Skeletal muscle cell (primary cell): ENCODE measurements around the gene TMEM33.

Experiments
- DNase-seq: peaks from one replicate; pipeline ENCODE4 v3.0.0-alpha.2; 2010; ENCODE audit warnings: low read depth
- H3K4me3 ChIP-seq: 2 replicates; pipeline ENCODE4 v1.5.1; 2011; ENCODE audit warnings: low read depth, mild to moderate bottlenecking, control low read depth, low read length, moderate library complexity

TMEM33 gene

DNA sequence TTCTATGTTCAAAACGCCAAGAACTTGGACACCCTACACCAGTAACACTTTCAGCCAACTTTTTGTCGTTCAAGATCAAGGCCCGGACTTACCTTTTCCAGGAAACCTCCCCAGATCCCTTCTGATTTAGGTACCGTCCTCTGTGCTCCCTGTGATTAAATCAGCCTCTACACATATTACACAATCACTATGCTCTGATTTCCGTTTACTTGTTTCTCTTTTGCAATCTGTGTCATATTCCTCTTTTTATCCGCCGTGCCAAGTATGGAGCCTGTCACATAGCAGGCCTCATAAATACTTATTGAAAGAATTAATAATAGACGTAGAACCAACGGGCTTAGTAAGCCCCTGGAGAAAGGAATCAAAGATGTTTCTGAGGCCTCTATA, 722 bp upstream of the TMEM33 start:
- DNase-seq, result no peak
- peak overlapping the region; percentile 99 for H3K4me3 ChIP-seq

DNA sequence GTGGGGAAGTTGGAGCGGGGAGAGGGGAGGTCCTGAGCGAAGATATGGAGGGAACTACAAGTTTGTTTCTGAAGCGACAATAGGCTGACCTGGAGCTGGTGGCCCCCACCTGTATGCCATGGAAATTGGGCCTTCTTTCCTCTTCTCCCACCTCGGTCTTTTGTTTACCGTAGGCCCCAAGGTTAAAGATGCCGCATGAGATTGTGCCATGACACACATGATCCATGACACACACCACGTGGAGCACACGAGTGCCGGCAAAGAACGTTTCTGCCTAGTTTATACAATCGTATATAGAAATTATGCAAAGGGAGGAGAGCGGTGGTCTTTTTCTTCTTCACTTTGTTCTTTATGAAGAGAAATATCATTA, 408 bp downstream of the TMEM33 start:
- DNase-seq, result no peak
- H3K4me3 ChIP-seq, result peak overlapping the region; percentile 99

DNA sequence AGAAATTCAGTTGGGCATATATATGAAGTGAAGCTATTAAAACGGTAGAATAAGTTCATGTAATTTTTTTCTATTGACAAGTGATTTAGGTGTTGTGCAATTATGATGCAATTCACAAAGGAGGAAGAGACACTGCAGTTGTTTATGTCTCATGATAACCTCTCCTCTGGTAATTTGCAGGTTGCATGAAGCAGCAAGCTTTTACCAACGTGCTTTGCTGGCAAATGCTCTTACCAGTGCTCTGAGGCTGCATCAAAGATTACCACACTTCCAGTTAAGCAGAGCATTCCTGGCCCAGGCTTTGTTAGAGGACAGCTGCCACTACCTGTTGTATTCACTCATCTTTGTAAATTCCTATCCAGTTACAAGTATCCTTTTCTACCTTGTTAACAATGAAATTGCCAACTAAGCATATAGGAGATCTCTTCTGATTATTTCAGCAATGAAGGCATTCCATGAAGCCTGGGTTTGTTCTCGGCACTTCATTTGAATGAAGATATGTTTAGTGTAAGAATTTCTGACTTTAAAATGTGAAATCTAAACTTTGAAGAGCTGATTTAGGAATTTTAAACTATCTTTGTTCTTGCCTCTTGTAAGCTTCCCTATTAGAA, 3.9 kb downstream of the TMEM33 start:
- no peak overlapping the region for H3K4me3 ChIP-seq
- no peak for DNase-seq

DNA sequence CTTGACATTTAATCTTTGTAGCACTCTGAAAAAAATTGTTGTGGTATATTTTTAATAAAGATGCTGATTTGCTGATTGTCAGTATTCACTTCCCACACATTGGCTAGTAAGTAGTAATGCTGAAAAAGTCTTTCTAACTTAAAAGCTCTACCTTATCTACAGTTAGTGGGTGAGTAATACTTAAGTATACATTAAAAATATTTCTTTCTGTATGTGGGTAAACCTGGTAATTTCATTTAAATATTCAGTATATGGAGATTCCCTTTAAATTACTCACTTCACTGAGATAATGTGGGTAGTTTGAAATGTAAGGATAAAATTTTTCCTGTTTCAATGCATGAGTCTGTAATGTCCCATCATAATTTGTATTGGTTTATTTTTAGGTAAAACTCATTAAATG, 5.6 kb downstream of the TMEM33 start:
- DNase-seq, result no peak

DNA sequence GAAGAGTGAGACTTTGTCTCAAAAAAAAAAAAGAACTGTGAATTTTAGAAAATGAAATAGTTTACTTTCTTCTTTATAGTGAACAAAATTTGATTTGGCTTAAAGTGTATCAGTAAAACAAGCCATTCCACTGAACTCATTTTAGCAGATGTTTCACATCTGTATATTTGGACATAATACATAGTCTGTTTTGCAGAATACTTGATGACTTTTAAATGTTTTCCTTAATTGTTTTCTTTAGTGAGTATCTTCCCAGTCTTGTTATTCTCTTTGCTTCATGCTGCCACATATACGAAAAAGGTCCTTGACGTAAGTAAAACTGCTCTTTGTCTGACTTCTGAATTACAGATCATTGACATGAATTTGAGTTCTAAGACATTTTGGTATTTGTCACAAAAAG, 8.3 kb downstream of the TMEM33 start:
- no peak for DNase-seq
- H3K4me3 ChIP-seq, result no peak overlapping the region

More for the DNA sequence above, 5.6 kb downstream of the TMEM33 start:
- no peak overlapping the region for H3K4me3 ChIP-seq

DNA sequence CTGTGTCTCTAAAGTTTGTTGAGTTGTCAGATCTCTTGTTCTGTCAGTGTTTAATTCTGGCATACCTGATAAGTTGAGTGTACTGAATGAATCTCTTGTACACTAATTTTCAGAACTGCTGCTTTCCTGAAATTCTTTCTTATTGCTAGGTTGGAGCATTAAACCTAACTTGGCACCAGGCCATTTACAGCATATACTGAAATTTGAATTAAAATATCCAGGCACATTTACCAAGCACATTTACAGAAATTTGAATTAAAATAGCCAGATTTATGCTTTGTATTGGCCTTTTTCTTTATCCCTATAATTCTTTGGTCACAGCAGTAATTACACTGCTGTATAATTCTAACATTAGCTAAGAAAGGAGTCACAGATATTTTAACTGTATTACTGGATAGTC, 8.9 kb downstream of the TMEM33 start:
- H3K4me3 ChIP-seq, result no peak overlapping the region
- no peak for DNase-seq

DNA sequence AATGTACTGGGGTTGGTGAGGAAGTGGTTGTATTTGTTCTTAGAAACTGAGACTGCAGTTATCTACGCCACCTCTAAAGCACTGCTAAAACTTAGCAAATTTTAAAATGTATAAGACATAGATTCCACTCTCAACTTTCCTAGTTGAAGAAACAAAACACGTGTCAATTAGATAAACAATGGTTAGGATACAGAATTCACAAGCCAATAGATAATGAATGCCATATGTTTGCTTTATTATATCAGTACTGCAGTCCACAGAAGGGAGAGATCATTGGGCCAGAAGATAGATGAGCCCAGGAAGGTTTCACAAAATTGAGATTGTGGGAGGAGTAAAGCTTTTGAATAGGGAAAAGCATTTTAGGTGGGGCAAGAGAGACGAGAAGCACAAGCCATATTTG, 14.3 kb downstream of the TMEM33 start:
- H3K4me3 ChIP-seq, result no peak overlapping the region
- DNase-seq, result no peak

DNA sequence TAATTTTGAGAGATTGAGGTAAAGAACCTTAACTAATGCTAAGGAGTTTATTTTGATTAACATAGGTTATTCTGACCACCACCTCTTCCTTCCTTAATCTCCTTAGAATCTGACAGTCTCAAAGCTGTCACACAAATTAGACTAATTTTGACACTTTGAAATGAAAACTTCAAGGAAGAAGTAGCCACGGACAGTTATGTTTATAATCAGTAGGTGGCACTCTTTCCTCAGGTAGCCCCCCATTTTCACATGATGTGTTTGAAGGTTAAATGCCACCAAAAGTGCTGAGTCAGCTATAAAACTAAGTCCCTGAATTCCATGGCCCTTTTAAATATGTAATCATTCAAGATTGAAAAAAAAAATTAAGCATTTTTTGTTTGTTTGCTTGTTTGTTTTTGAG, 22.4 kb downstream of the TMEM33 start:
- no peak for DNase-seq
- H3K4me3 ChIP-seq, result no peak overlapping the region

DNA sequence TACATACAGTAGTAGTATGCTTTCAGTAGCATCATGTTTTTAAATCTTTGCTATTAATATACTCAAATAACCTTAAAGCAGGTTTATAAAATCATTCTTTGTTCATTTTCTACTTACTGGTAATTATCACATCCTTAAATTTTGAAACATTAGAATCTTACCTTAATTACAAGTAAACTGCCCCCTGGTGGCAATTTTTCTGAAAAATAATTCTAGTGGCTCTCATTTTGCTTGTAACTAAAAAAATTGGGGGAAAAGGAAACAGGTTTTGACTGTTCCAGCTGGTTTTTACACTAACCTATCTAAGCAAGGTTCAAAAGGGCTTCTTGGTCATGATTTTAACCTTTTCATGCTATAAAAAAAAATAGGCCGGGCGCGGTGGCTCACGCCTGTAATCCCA, 27.9 kb downstream of the TMEM33 start:
- DNase-seq, result no peak
- H3K4me3 ChIP-seq, result no peak overlapping the region

DNA sequence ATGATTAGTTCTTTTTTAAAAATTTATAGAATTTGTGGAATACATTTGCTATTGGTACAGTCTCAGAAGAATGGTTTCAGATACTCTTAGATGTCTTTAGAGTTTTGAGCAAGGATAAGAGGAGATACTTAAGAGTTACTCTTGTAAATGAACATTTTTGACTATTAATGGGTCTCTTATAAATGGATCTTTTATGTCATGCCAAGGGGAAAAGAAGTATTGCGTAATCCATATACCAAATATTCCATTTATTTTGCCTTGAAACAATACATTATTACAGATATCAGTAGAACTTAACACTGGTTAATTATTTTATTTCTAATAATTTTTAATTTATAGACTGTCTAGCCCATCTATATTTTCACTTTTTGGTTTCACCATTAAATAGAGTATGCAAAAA, 29.2 kb downstream of the TMEM33 start:
- DNase-seq, result no peak

DNA sequence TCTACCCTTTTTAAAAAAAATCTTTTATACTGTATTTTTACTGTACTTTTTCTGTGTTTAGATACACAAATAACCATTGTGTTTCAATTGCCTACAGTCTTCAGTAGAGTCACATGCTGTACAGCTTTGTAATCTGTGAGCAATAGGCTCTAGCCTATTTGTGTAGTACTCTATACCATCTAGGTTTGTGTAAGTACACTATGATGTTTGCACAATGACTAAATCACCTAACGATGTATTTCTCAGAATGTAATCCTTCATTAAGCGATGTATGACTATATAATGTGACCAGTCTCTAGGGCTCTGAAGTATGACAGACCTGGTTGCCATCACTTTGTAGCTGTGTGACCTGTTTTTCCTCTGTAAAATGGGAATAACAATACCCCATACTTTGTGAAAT, 32.2 kb downstream of the TMEM33 start:
- H3K4me3 ChIP-seq, result no peak overlapping the region
- no peak for DNase-seq

More for the DNA sequence above, 29.2 kb downstream of the TMEM33 start:
- H3K4me3 ChIP-seq, result no peak overlapping the region

DNA sequence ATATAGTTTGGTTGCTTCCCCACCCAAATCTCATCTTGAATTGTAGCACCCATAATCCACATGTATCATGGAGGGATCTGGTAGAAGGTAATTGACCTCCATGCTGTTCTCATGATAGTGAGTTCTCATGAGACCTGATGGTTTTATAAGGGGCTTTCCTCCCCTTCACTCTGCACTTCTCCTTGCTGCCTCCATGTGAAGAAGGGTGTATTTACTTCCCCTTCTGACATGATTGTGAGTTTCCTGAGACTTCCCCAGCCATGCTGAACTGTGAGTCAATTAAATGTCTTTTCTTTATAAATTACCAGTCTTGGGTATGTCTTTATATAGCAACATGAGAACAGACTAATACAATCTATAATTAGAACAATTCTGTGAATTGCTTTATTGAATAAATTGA, 34.4 kb downstream of the TMEM33 start:
- no peak overlapping the region for H3K4me3 ChIP-seq
- no peak for DNase-seq

DNA sequence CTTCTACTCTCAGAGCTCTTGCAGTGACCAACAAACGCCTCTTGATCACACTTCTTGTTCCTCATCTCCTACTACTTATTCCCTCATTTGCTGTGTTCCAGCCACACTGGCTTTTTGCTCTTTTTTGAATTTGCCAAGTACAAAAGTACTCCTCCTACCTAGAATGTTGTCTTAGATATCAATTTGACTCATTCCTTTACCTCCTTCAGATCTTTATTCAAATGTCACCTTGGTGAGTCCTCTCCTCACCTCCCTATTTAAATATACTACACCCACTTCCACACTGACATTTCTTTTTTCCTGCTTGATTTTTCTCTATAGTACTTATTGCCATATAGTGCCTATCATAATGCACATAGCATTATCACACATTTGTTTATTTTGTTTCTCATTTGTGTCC, 40.1 kb downstream of the TMEM33 start:
- DNase-seq, result no peak

DNA sequence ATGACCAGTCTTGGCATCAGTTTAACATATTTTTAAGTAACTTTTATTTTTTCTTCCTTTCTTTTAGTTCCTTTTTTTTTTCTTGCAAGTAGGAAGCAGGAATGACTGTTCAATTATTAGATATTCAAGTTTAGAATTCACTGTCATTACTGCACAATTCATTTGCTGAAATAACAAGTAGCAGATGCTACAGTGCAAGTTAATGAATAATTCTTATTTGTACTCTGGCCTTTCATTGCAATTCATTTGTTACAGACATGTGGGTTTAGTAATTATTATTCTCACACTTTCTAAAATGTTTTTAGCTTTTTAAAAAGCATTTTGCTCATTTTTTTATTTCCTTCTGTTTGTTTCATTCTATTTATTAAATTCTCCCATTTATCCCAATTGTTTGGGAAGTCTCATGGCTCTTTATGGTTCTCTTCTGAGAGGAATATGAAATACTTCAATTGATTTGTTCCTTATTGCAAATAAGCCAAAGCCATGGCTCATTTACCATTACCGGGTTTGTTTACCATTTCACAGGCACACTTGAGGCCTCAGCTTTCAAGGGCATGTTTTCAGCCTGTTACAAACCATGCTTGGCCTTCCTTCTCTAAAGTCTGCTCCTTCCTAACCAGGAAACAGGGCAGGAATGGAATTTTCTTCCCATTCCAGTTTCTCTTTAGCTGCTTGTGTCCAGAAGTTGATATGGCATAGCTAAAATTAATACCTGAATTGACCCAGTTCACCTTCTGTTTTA, 41.7 kb downstream of the TMEM33 start:
- no peak for DNase-seq
- H3K4me3 ChIP-seq, result no peak overlapping the region

More for the DNA sequence above, 40.1 kb downstream of the TMEM33 start:
- no peak overlapping the region for H3K4me3 ChIP-seq

DNA sequence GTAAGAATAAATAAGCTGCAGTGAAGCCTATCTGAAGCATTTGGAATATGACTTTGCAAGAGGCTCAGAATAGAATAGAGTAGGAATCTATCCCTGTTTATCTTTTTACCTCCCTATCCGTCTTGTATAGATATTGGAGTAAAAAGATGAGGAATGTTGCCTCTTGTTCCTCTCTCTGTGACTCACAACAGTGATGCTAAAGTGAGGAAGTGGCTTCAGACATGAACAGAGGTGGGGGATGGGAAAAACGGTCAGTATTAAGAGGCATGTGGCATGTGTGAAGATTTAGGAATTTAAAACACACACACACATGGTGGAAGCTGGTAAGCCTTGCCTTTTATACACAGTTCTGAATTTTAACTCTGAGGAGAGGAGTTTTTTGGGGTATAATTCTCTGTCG, 42.5 kb downstream of the TMEM33 start:
- peak; percentile 14 for DNase-seq
- H3K4me3 ChIP-seq, result no peak overlapping the region

DNA sequence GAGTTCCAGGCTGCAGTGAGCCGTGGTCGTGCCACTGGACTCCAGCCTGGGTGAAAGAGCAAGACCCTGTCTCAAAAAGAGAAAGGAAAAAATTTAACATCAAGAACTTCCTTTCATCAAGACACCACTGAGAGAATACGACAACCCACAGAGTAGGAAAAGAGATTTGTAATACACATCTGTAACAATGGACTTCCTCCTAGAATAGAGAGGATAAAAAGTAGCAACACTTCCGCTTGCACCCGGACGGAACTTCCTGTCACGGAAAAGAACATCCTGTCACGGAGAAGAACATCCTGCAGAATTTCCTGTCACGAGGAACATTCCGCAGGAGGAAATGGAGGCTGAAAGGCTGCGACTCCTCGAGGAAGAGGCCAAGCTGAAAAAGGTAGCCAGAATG, 46.2 kb downstream of the TMEM33 start, which contains the start of gene DCAF4L1:
DCAF4L1 (plus strand) TSS at position 301 of the 400 bp plus-strand sequence; CDS start at position 338, 37 bp downstream.
- H3K4me3 ChIP-seq, result no peak within 1 kb of the TSS
- DNase-seq, result no peak

DNA sequence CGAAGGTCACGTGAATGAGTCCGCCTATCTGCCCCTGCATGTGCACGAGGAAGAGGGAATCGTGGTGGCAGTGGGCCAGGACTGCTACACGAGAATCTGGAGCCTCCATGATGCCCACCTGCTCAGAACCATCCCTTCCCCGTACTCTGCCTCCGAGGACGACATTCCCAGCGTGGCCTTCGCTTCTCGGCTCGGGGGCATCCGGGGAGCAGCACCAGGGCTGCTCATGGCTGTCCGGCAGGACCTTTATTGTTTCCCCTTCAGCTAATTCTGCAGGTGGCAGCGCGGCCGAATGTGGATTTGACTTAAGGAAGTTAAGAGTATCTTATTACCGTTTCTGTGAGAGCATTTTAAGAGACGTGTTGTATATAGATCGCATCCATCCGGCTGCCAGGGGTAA, 47.5 kb downstream of the TMEM33 start:
- no peak overlapping the region for H3K4me3 ChIP-seq
- no peak for DNase-seq

DNA sequence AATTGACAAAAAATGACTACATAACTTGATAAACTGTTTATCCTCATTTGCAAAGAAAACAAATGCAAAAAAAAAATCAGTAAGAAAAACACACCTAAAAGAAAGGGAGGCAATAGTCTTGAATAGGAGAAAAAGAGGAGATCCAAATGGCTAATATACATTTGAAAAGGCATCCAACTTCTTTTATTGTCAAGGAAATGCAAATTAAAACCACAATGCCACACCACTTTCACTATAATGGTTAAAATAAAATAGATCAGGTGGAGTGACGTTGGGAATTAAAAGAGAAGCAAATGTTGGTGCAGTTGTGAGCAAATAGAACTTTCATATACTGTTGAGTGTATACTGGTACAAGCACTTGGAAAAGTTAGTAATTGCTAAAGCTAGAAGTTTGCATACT, 49.9 kb downstream of the TMEM33 start:
- DNase-seq, result no peak
- no peak overlapping the region for H3K4me3 ChIP-seq

DNA sequence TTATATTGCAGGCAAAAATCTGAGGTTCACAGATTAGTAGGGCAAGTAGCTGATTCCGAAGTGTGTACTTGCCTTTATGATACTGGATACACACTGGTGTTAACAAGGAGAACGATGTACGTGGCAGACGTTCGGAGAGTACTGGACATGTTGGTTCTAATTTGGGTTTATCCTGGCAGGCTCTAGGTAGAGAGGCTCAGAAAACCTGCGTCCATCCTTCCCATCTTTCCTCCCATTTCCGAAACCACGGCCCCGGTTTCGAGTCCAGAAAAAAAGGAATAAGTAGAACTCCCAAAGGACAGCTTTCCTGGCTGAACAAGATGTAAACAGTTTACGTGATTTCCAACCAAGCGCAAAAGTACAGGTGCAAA, 54.8 kb downstream of the TMEM33 start:
- no peak for DNase-seq

DNA sequence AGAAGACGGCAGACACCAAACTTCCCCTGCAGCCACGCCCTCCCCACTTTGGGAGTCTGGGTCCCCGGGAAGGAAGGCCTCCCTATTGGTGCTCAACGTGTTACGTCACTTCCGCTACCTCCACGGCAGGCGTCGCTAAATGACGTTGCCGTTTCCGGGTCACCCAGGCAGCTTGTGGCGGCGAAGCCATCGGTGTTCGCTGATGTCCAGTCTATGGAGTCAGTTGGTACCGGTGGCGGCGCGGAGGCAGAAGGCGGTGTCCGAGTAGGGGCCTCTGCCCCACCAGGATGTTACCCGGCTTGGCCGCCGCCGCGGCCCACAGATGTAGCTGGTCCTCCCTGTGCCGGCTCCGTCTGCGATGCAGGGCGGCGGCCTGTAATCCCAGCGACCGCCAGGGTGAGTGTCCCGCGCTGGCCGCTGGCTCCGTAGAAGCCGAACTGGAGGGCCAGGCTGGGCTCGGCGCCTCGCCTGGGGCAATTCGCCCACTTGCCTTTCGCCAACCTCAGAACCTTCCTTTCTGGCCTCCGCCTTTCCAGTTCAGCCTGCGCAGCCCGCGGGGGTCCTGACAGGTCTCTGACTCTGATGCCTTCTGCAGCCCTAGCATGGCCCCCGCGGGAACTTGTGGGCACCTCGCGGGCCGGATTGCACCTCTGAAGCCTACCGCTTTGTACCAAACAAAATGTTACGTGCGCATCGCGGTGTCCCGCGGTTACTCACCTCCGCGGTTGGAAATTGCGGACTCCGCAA, 55.3 kb downstream of the TMEM33 start, which contains the start of gene SLC30A9:
SLC30A9 (plus strand) TSS at position 166 of the 747 bp plus-strand sequence; CDS start at position 288, 122 bp downstream.
- H3K4me3 ChIP-seq, result peak within 1 kb of the TSS; percentile 94
- peak; percentile 78 for DNase-seq

More for the DNA sequence above, 54.8 kb downstream of the TMEM33 start:
- H3K4me3 ChIP-seq, result peak overlapping the region; percentile 94
